GM18870 (cell line): Measurements from ENCODE around the gene HDAC8.
"Not testable (repeated sequence)": the region's sequence is repeated elsewhere in the genome, so short reads cannot be mapped to it uniquely, and the experiment has no call there.

ENCODE experiments used
- ATAC-seq: cut with Tn5 transposase; IDR thresholded peaks from one replicate; pipeline ENCODE4 v1.9.1; 2021; ENCODE audit warnings: moderate library complexity; ENCODE audit not compliant: unreplicated experiment

HDAC8 gene

GRCh38 chrX:72461766-72462165 lies 110.9 kb downstream of the HDAC8 start:
- ATAC-seq: no peak

DNA sequence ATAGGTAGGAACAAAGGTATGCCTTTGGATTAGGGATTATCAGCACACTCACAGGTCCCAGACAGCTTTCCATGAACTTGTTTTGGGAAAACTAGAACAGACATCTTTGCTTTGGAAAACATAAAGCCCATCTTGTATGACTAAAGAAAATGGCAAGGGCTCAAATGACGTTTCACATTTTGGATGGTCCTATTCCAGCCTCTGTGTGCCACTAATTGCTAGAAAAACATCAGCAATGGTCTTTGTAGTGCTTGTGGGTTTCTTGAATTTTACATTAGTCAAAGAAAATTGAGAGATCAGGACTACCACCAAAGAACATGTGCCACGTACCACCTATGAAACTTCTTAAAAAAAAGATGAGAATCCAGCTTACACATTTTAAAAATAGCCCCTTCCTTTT lies 111.4 kb downstream of the HDAC8 start:
- ATAC-seq: no peak

DNA sequence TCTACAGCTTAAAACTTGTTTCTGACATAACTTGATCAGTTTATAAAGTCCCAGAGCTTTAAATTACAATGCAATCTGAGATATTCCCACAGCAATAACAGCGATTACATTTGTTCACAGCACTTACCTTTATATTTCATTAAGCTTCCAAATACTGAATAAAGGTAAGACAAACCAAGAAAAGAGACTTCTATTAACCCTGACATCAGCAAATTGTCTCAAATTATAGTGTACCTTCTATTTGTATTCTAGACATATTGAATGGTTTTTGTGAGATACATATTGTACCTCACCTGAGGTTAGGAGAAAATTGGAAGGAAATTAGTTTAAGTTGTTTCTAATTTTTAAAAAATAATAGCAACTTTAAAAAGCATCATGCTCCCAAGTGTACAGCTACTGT lies 111.9 kb downstream of the HDAC8 start:
- ATAC-seq: no peak

DNA sequence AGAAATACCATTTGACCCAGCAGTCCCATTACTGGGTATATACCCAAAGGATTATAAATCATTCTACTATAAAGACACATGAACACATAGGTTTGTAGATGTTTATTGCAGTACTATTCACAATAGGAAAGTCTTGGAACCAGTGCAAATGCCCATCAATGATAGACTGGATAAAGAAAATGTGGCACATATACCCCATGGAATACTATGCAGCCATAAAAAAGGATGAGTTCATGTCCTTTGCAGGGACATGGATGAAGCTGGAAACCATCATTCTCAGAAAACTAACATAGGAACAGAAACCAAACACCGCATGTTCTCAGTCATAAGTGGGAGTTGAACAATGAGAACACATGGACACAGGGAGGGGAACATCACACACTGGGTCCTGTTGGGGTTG lies 123.6 kb downstream of the HDAC8 start:
- ATAC-seq: not testable (repeated sequence)

DNA sequence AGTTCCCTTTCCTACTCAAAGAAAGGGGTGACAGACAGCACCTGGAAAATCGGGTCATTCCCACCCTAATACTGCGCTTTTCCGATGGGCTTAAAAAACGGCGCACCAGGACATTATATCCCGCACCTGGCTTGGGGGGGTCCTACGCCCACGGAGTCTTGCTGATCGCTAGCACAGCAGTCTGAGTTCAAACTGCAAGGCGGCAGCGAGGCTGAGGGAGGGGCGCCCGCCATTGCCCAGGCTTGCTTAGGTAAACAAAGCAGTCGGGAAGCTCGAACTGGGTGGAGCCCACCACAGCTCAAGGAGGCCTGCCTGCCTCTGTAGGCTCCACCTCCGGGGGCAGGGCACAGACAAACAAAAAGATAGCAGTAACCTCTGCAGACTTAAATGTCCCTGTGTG lies 131.9 kb downstream of the HDAC8 start:
- not testable (repeated sequence) for ATAC-seq

GRCh38 chrX:72436010-72436409 lies 136.6 kb downstream of the HDAC8 start:
- no peak for ATAC-seq

GRCh38 chrX:72430405-72430968 lies 142.2 kb downstream of the HDAC8 start:
- no peak for ATAC-seq

GRCh38 chrX:72421797-72422196 lies 150.8 kb downstream of the HDAC8 start:
- no peak for ATAC-seq

DNA sequence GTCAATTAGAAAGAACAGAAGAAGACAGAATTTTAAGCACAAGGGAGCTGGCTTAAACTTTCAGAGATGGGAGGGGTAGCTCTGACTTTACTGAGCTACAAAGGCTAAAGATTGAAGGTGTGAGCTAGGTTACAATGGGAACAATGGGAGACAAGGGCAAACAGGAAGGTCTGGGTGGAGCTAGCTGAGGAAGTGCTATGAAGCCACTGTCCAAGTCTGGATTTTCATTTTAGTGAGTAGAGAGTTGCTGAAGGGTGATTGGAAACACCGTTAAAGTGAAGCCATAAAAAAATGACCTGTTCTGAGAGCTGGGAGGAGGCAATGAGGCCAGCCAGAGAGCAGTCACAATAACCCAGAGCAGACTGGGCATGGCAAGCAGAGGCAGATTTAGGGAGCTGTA lies 162.7 kb downstream of the HDAC8 start:
- no peak for ATAC-seq

- ATAC-seq: peak; percentile 58
These were observed 163.8 kb downstream of the HDAC8 start for GRCh38 chrX:72408885-72409284.

DNA sequence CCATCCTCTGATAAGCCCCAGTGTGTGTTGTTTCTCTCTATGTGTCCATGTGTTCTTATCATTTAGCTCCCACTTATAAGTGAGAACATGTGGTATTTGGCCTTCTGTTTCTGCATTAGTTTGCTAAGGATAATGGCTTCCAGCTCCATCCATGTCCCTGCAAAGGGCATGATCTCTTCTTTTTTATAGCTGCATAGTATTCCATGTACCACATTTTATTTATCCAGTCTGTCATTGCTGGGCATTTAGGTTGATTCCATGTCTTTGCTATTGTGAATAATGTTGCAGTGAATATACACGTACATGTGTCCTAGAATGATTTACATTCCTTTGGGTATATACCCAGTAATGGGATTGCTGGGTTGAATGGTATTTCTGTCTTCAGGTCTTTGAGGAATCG lies 167.5 kb downstream of the HDAC8 start:
- ATAC-seq: not testable (repeated sequence)

DNA sequence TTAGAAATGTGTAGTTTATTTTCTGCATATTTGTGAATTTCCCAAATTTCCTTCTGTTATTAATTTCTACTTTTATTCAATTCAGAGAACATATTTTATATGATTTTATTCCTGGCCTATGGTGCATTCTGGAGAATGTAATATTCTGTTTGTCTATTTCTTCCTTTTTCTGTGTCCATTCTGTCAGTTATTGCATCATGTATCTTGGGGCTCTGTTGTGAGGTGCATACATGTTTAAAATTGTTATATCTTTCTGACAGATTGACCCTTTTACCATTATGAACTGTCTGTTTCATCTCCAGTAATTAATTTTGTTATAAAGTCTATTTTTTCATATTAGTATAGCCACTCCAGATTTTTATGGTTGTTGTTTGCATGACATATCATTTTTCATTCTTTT lies 170.0 kb downstream of the HDAC8 start:
- ATAC-seq: no peak

DNA sequence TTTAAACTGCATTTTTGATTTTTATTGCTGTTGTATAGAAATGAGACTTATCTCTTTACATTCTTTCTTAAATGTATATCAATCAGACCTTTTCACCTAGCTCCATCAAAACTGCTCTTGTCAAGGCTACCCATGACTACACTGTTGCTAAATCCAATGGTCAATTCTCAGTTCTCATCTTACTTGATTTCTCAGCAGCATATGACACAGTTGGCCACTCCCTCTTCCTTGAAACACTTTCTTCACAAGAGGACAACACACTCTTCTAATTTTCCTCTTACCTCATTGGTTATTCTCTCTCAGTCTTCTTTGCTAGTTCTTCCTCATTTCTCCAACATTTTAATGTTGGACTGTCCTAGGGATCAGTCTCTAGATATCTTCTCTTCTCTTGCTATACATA lies 172.8 kb downstream of the HDAC8 start:
- no peak for ATAC-seq

- no peak for ATAC-seq
These were observed 176.5 kb downstream of the HDAC8 start for GRCh38 chrX:72396117-72396516.

GRCh38 chrX:72395237-72395636 lies 177.4 kb downstream of the HDAC8 start:
- no peak for ATAC-seq

GRCh38 chrX:72394518-72395170 lies 178.0 kb downstream of the HDAC8 start:
- ATAC-seq: no peak

GRCh38 chrX:72393836-72394517 lies 178.7 kb downstream of the HDAC8 start:
- no peak for ATAC-seq

- ATAC-seq: no peak
These were observed 179.5 kb downstream of the HDAC8 start for GRCh38 chrX:72392816-72393800.

GRCh38 chrX:72392042-72392441 lies 180.6 kb downstream of the HDAC8 start:
- ATAC-seq: peak; percentile 43

DNA sequence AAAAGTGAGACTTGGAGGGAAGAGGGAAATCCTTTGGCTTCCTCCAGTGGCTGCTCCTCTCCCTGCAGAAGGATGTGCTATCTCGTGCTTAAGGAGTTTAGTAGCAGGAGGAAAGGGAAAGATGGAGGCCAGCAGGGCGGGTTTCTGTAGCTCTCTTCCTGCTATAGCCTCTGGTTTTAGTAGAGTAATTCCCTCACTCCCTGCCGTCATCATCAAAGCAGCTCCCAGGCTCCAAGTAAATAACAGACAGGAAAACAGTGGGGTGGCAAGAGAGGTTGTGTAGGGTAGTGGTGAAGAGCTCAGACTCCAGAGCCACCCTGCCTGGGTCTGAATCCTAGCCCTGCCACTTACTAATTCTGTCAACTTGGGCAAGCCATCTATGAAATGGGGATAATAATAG lies 185.4 kb downstream of the HDAC8 start:
- no peak for ATAC-seq

DNA sequence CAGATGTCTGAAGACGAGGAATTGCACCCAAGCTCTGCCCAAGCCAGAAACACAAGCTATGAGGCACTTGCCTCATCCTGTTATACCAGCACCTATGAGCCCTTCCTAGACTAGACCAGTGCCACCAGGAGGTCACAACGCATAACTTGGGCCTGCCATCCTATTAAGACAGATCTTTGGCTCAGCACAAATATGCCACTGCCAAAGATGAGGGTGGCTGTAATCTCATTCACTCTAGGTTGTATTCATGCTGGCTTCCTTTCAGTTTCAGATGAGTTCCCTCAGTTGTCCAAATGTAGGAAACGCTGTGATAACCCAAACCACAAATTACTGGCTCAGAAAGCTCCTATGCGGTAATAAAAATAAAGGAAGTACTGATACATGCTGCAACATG lies 190.4 kb downstream of the HDAC8 start:
- no peak for ATAC-seq
